ENCODE results near the gene TMEM163. TPM values are rescaled to one million over a fixed set of nuclear protein-coding genes. Genes with fewer than 3 reads are reported as not detected.
A peak's percentile ranks its signal among the peaks of the same experiment; 100 is the strongest.

TMEM163 gene
- total RNA-seq, 6 donors from 2014 or later, result 19.3 to 71.6 (median 26.7) TPM

GRCh38 chr2:134468776-134469175, 250.0 kb downstream of the TMEM163 start:
- H3K4me3 ChIP-seq, result no peak overlapping the region
- no peaks in the 10 kb centered on the region for H3K9me3 ChIP-seq
- H3K4me1 ChIP-seq, result no peaks in the 10 kb centered on the region
- no peaks in the 10 kb centered on the region for H3K27me3 ChIP-seq
- H3K27ac ChIP-seq, result no peak overlapping the region
- TF ChIP-seq CTCF (IDR thresholded peaks at IDR 0.05) (no peak), EP300 (IDR thresholded peaks at IDR 0.05) (no peak), POLR2A (IDR thresholded peaks at IDR 0.05) (no peak), POLR2AphosphoS5 (IDR thresholded peaks at IDR 0.05) (no peak)
- WGBS, 2 donors, result 73 to 91% methylated on average over 7 to 12 of the region's 12 CpGs
- H3K36me3 ChIP-seq, result no peaks in the 10 kb centered on the region
- DNase-seq (peak in 1 of 2 donors; percentile 27), ATAC-seq (ENCODE audit: low FRiP score in 2 of 2) (no peak)

GRCh38 chr2:134468164-134468563, 250.6 kb downstream of the TMEM163 start:
- Histone ChIP-seq H3K4me3 (no peak overlapping the region), H3K9me3 (no peaks in the 10 kb centered on the region), H3K36me3 (no peaks in the 10 kb centered on the region), H3K4me1 (no peaks in the 10 kb centered on the region), H3K27me3 (no peaks in the 10 kb centered on the region), H3K27ac (no peak overlapping the region)
- ATAC-seq (ENCODE audit: low FRiP score in 2 of 2) (no peak), DNase-seq (no peak)
- TF ChIP-seq POLR2AphosphoS5 (IDR thresholded peaks at IDR 0.05) (no peak), CTCF (IDR thresholded peaks at IDR 0.05) (no peak), EP300 (IDR thresholded peaks at IDR 0.05) (no peak), POLR2A (IDR thresholded peaks at IDR 0.05) (no peak)
- WGBS, 2 donors, result 100% methylated on average over 2 of the region's 2 CpGs

- no peaks in the 10 kb centered on the region for H3K9me3 ChIP-seq
- TF ChIP-seq CTCF (IDR thresholded peaks at IDR 0.05), result no peak
- no peak for TF ChIP-seq POLR2A (IDR thresholded peaks at IDR 0.05)
- TF ChIP-seq EP300 (IDR thresholded peaks at IDR 0.05), result no peak
- no peak for TF ChIP-seq POLR2AphosphoS5 (IDR thresholded peaks at IDR 0.05)
- no peaks in the 10 kb centered on the region for H3K4me1 ChIP-seq
- H3K27me3 ChIP-seq, result no peaks in the 10 kb centered on the region
- ATAC-seq (ENCODE audit: low FRiP score in 2 of 2) (no peak), DNase-seq (no peak)
- 65 to 79% methylated on average over 2 to 3 of the region's 3 CpGs for WGBS, 2 donors
- H3K36me3 ChIP-seq, result no peaks in the 10 kb centered on the region
- no peak overlapping the region for H3K27ac ChIP-seq
- no peak overlapping the region for H3K4me3 ChIP-seq
Observed at GRCh38 chr2:134466141-134466540, 252.7 kb downstream of the TMEM163 start.

- no peaks in the 10 kb centered on the region for H3K9me3 ChIP-seq
- no peaks in the 10 kb centered on the region for H3K36me3 ChIP-seq
- H3K27me3 ChIP-seq, result no peaks in the 10 kb centered on the region
- WGBS, 2 donors, result 79 to 85% methylated on average over 6 of the region's 6 CpGs
- ATAC-seq (ENCODE audit: low FRiP score in 2 of 2), result no peak
- TF ChIP-seq POLR2AphosphoS5 (IDR thresholded peaks at IDR 0.05) (no peak), EP300 (IDR thresholded peaks at IDR 0.05) (no peak), POLR2A (IDR thresholded peaks at IDR 0.05) (no peak), CTCF (IDR thresholded peaks at IDR 0.05) (no peak)
- no peak overlapping the region for H3K4me3 ChIP-seq
- DNase-seq, result no peak
- peaks cover 0 to 4% (median 1%) of the 10 kb centered on the region in 4 donors for H3K4me1 ChIP-seq
- H3K27ac ChIP-seq, result no peak overlapping the region
Observed at GRCh38 chr2:134465228-134466105, 253.3 kb downstream of the TMEM163 start.

- no peak for TF ChIP-seq CTCF (IDR thresholded peaks at IDR 0.05)
- no peak for TF ChIP-seq EP300 (IDR thresholded peaks at IDR 0.05)
- no peak for TF ChIP-seq POLR2AphosphoS5 (IDR thresholded peaks at IDR 0.05)
- no peak for TF ChIP-seq POLR2A (IDR thresholded peaks at IDR 0.05)
- Histone ChIP-seq H3K4me1 (peaks cover 0 to 6% (median 1%) of the 10 kb centered on the region in 4 donors), H3K4me3 (no peak overlapping the region), H3K27ac (no peak overlapping the region), H3K27me3 (no peaks in the 10 kb centered on the region), H3K9me3 (no peaks in the 10 kb centered on the region), H3K36me3 (no peaks in the 10 kb centered on the region)
- no peak for DNase-seq
- 90 to 96% methylated on average over 5 to 7 of the region's 7 CpGs for WGBS, 2 donors
- no peak for ATAC-seq (ENCODE audit: low FRiP score in 2 of 2)
Observed at GRCh38 chr2:134463699-134464022, 255.1 kb downstream of the TMEM163 start.
